PFSK-1 (cell line): Measurements from ENCODE around the gene SNX13.

Experiments
- FOXP2 ChIP-seq: optimal IDR thresholded peaks from 2 replicates; pipeline ENCODE3; 2011; ENCODE audit warnings: borderline replicate concordance, control low read depth, inconsistent platforms; ENCODE audit not compliant: insufficient read depth; ENCODE audit errors: extremely low read length, extremely low read depth
- POLR2AphosphoS5 ChIP-seq: IDR thresholded peaks from 2 replicates; pipeline ENCODE4 v1.6.1; 2012; ENCODE audit warnings: low read depth, mild to moderate bottlenecking, control low read depth, low read length, moderate library complexity
- REST ChIP-seq, 2 experiments: IDR thresholded peaks; 2 replicates each; pipeline versions ENCODE4 v1.6.1 to v1.8.0; 2011 to 2012; ENCODE audit warnings: low read depth in 2 of 2, low read length in 2 of 2, control low read depth in 1 of 2, inconsistent platforms in 1 of 2, mild to moderate bottlenecking in 1 of 2, moderate library complexity in 1 of 2; ENCODE audit not compliant: insufficient read depth in 1 of 2
- SIN3A ChIP-seq: IDR thresholded peaks from 2 replicates; pipeline ENCODE4 v1.6.1; 2012; ENCODE audit warnings: mild to moderate bottlenecking, low read length, moderate library complexity, borderline replicate concordance; ENCODE audit not compliant: insufficient read depth
- TAF1 ChIP-seq: IDR thresholded peaks from 2 replicates; pipeline ENCODE4 v1.6.1; 2012; ENCODE audit warnings: low read length, control low read depth, borderline replicate concordance; ENCODE audit not compliant: insufficient read depth

SNX13 gene

DNA sequence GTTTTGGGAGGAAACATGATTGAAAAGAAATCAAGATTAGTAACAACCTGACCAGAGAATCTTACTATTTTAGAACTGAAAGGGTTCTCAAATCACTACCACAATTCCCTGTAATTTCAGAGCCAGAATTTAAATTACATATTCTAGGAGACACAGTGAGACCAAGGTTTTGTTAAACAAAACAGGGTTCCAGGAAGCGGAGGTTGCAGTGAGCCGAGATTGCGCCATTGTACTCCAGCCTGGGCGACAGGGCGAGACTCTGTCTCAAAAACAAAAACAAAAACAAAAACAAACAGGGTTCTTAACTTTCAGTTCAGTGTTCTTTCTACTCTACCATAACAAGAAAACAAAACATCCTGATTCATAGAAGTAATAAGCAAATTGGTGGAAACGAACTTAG lies 57.6 kb downstream of the SNX13 start:
- TF ChIP-seq SIN3A: no peak
- TF ChIP-seq FOXP2: no peak
- TF ChIP-seq TAF1: no peak
- TF ChIP-seq REST (IDR thresholded peaks at IDR 0.05; ENCODE audit: insufficient read depth in 1 of 2, low read depth in 2 of 2, low read length in 2 of 2): no peak
- TF ChIP-seq POLR2AphosphoS5: no peak

- TF ChIP-seq FOXP2: no peak
- TF ChIP-seq SIN3A: no peak
- no peak for TF ChIP-seq POLR2AphosphoS5
- TF ChIP-seq TAF1: no peak
- TF ChIP-seq REST (IDR thresholded peaks at IDR 0.05; ENCODE audit: insufficient read depth in 1 of 2, low read depth in 2 of 2, low read length in 2 of 2): no peak
Measured at GRCh38 chr7:17879075-17879661, 61.1 kb downstream of the SNX13 start.

- TF ChIP-seq REST (IDR thresholded peaks at IDR 0.05; ENCODE audit: insufficient read depth in 1 of 2, low read depth in 2 of 2, low read length in 2 of 2) (no peak), SIN3A (no peak), POLR2AphosphoS5 (no peak), TAF1 (no peak), FOXP2 (no peak)
Measured at GRCh38 chr7:17878627-17879026, 61.7 kb downstream of the SNX13 start.

DNA sequence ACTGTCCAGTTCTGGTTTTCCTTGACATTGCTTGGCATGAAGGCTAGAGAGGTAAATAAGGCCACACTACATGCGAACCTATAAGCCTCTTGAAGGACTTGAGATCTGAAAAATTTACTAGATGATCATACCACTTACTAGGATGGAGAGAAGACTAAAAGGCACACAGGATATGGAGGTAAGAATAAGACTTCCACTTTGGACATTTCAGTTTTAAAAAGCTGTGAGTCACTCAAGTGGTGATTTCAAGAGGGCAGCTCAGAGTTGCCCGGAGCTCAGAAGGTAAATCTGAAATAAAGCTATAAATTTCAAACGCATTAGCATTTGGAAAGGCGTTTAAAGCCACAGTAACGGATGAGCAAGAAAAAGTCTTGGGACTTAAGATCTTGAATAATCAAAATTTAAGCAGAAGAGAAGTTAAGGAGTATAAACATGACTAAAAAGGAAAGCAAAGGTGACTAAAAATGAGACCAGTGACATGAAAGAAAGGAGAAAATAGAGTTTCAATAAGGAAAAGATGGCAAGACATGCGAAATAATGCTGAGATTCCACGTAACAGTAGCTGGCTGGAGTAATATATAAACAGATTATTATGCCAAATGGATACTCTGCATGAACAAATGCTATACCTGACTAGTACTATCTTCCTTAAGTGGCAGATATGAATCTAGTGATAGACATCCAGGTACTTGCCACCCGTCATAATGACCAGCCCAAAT lies 68.3 kb downstream of the SNX13 start:
- TF ChIP-seq TAF1 (no peak), REST (IDR thresholded peaks at IDR 0.05; ENCODE audit: insufficient read depth in 1 of 2, low read depth in 2 of 2, low read length in 2 of 2) (no peak), POLR2AphosphoS5 (no peak)
